HG02981 (cell line): ENCODE data around the gene MSANTD3.
"Not testable (repeated sequence)": the region's sequence is repeated elsewhere in the genome, so short reads cannot be mapped to it uniquely, and the experiment has no call there.

Experiments used
- ATAC-seq: cut with Tn5 transposase; IDR thresholded peaks from one replicate; pipeline ENCODE4 v1.9.1; 2021; ENCODE audit warnings: mild to moderate bottlenecking, moderate library complexity; ENCODE audit not compliant: unreplicated experiment

Gene MSANTD3

GRCh38 chr9:100426530-100427365, at the start of gene MSANTD3:
Gene MSANTD3, plus strand, starts transcription at chr9:100427143. Its CDS starts 14,796 bp downstream, at chr9:100441939.
- ATAC-seq, result peak; percentile 70

DNA sequence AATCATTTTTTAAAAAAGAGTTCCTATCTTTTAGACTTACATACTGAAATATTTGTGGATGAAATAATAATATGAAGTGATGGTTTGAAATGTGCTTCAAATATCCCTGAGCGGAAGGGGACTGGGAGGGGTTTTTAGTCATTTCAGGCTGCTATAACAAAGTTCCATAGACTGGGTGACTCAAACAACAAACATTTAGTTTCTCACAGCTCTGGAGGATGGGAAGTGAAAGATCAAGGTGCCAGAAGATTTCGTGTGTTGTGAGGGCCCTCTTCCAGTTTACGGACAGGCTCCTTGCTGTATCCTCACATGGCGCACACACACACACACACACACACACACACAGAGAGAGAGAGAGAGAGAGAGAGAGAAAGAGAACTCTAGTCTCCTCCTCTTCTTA, 47.1 kb upstream of the MSANTD3 start:
- ATAC-seq, result no peak

GRCh38 chr9:100392989-100393388, 34.0 kb upstream of the MSANTD3 start:
- not testable (repeated sequence) for ATAC-seq

- no peak for ATAC-seq
These were observed 32.8 kb upstream of the MSANTD3 start for GRCh38 chr9:100394032-100394695.

DNA sequence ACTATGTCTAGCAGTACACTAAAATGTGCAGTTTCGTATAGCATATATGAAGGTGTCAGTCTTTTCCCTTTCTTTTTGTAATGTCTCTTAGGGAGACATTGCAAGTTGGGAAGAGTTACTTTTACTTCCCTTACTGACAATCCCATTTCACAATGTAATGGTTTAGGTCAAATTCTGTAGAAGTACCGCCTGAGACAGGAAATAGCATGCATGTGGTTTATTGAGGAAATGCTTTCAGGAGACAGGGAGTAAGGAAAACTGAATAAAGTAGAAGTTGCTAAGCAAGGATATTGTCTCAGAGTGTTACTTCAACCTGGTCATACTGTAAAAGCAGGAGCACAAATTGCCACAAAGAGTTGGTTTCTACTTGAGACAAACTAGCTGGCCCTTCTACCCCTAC, 32.1 kb upstream of the MSANTD3 start:
- no peak for ATAC-seq

GRCh38 chr9:100396769-100397168, 30.2 kb upstream of the MSANTD3 start:
- no peak for ATAC-seq

DNA sequence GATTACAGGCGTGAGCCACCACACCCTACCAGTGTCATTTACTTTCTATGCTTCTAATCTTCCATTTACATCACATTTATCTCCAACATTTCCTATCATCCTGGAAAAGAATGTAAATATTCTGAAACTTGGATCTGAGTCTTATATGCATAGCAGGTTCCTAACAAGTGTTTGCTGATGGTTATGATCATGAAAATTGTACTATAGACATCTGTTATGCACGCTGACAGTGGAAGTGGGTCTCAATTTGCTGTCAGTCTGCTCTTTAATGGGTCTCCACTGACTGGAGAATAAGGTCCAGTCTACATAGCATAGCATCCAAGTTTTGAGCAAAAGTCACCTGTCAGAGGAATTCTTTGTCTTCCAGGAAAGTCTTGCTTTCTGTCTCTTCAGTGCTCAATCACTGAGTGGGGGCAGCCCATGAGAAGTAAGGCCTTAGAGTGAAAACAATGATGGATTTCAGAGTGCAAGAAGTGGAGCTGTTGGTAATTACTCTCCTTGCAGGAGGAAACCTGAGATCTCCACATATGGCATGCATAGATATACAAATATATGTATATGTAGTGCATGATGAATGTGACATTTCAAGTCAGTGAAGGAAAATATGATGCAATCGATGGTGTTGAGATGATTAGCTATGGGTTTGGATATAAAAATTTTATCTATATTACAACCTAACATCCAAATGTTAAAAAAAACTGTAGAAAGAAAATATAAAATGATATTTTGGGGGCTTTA, 29.2 kb upstream of the MSANTD3 start:
- ATAC-seq, result no peak

DNA sequence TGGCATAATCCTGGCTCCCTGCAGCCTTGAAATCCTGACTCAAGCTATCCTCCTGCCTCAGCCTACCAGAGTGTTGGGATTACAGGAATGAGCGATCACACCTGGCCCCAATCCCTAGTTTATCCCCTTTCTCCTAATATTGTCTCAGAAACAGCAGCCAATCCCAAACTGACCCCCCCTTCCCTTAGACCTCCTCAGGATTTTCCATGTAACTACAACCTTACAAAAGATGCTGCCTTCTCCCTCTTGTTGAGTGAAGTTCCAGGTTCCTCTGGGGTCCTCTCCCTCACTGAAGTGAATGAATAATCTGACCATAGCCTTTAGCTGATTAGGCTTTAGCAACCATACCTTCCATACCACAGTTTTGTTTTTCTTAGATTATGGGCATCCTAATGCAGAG, 25.9 kb upstream of the MSANTD3 start:
- no peak for ATAC-seq

GRCh38 chr9:100406962-100407361, 20.0 kb upstream of the MSANTD3 start:
- no peak for ATAC-seq

DNA sequence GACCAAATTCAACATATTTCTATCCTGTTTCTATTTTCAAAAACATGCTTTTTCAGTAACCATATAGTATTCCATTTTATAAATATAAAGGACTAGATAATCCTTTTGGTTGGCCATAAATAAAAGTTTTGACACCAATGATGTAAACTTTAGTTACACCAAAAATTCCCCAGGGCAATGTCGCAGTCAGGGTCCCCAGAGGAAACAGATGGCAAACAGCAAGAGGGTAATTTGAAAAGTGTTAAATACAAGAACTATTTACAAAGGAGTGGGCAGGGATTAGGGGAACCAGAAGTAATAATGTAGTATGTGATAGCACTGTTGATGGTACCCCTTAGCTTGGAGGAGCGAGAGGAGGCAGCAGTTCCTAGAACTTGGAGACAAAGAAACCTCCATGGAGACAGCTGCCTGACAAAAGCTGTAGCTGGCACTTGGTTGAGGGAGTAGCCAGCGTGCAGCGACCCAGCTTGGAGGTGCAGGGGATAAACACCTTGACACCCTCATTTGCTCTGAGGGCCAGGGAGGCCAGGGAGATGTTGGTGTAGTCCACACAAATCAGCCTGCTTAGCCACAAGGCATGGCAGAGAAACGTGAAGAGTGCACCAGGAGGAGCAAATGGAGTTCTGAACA, 18.3 kb upstream of the MSANTD3 start:
- no peak for ATAC-seq

- no peak for ATAC-seq
These were observed 17.8 kb upstream of the MSANTD3 start for GRCh38 chr9:100409176-100409556.

GRCh38 chr9:100411472-100412283, 15.3 kb upstream of the MSANTD3 start:
- ATAC-seq, result peak; percentile 100

DNA sequence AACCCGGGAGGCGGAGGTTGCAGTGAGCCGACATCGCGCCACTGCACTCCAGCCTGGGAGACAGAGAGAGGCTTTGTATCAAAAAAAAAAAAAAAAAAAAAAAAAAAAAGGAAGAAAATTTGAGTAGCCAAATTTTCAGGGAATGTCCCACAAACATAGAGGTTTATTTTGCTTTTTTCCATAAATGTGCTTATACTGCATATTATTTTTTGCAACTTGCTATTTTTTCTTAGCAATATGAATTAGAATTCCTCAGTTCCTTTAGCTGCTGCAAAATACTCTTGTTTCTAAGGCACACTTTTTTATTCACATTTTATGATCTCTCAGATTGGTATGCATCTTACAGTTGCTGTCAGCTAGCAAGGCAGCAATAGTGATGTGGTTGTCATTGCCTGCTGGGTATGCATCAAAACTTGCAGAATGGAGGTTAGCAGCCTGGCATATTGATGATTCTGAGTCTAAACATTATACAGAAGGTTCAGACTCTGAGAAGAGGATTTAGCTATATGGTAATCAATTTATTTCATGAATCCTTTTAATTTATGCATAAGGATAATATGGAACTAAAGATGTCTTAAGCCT, 13.0 kb upstream of the MSANTD3 start:
- ATAC-seq, result no peak

GRCh38 chr9:100417815-100418214, 9.1 kb upstream of the MSANTD3 start:
- ATAC-seq, result no peak

DNA sequence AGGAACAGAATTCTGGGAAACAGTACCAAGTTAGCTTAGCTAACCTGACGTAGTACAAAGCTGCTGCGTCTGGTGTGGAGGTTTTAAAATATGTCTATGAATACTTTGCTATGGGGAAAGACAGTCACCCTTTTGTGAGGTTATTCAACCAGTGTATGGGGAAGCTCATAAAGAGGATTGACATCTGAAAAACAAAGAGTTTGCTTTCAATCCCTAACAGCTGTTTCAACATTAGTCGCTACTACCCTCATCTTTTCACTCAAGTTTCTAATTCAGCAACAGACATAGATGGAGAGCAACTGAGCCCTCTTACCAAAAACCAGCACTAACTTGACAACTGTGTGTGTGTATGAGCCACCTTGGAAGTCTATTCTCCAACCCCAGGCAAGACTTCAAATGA, 7.8 kb upstream of the MSANTD3 start:
- ATAC-seq, result no peak

- ATAC-seq, result not testable (repeated sequence)
These were observed 5.8 kb upstream of the MSANTD3 start for GRCh38 chr9:100421116-100421515.

GRCh38 chr9:100425758-100426157, 1.2 kb upstream of the MSANTD3 start:
- no peak for ATAC-seq

DNA sequence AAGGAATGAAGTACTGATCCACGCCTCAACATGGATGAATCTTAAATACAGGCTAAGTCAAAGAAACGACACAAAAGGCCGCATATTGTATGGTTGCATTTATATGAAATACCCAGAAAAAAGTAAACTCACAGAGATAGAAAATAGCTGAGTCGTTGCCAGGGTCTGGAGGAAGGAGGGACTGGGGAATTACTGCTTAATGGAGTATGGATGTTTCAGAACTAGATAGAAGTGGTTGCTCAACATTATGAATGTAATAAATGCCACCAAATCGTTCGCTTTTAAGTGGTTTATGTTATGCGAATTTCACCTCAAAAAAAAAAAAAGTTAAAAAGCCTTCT, 784 bp upstream of the MSANTD3 start:
- ATAC-seq, result no peak

GRCh38 chr9:100427366-100428263, 672 bp downstream of the MSANTD3 start:
- peak; percentile 58 for ATAC-seq
